ENCODE measurements around the gene DNTT.

DNTT gene

DNA sequence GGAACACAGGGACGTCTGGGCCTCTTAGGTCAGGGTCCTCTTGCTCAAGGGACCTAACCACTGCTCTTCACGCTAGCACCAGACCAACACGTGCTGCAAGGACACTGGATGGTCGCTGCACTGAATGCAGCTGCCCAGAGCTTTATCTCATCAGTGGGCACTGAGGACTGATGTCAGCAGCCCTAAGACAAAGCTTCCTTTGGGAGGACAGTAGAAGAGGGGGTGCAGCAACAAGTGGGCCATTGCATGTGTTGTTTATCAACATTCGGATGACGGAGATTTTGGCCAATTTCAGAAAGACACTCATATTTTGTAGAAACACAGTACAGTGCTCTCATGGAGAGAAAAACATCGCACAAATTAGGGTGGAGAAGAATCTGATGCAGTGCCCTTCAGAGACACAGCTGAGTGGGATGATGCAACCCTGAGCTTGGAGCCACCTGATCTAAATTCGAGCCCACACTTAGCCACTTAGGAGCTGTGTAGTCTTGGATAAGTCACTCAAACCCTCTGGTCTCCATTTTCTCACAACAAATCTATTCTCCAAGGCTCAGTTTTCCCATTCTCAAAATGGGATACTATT lies 52.9 kb downstream of the DNTT start:
- Histone ChIP-seq H3K27ac (ENCODE audit: poor library complexity, severe bottlenecking) (no peak overlapping the region), H3K9me3 (ENCODE audit: severe bottlenecking) (no peaks in the 10 kb centered on the region), H3K4me1 (ENCODE audit: insufficient read depth, poor library complexity, severe bottlenecking) (no peaks in the 10 kb centered on the region), H3K36me3 (ENCODE audit: low read depth) (no peaks in the 10 kb centered on the region), H3K27me3 (ENCODE audit: insufficient read depth, poor library complexity, severe bottlenecking) (peaks cover 3% of the 10 kb centered on the region), H3K4me3 (ENCODE audit: severe bottlenecking) (no peak overlapping the region)
- TF ChIP-seq, protein P1, sequence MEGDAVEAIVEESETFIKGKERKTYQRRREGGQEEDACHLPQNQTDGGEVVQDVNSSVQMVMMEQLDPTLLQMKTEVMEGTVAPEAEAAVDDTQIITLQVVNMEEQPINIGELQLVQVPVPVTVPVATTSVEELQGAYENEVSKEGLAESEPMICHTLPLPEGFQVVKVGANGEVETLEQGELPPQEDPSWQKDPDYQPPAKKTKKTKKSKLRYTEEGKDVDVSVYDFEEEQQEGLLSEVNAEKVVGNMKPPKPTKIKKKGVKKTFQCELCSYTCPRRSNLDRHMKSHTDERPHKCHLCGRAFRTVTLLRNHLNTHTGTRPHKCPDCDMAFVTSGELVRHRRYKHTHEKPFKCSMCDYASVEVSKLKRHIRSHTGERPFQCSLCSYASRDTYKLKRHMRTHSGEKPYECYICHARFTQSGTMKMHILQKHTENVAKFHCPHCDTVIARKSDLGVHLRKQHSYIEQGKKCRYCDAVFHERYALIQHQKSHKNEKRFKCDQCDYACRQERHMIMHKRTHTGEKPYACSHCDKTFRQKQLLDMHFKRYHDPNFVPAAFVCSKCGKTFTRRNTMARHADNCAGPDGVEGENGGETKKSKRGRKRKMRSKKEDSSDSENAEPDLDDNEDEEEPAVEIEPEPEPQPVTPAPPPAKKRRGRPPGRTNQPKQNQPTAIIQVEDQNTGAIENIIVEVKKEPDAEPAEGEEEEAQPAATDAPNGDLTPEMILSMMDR (IDR thresholded peaks at IDR 0.05; ENCODE audit: poor library complexity, severe bottlenecking) = no peak
- no peak for DNase-seq (ENCODE audit: low spot score)
- ATAC-seq (ENCODE audit: low read depth) = no peak

DNA sequence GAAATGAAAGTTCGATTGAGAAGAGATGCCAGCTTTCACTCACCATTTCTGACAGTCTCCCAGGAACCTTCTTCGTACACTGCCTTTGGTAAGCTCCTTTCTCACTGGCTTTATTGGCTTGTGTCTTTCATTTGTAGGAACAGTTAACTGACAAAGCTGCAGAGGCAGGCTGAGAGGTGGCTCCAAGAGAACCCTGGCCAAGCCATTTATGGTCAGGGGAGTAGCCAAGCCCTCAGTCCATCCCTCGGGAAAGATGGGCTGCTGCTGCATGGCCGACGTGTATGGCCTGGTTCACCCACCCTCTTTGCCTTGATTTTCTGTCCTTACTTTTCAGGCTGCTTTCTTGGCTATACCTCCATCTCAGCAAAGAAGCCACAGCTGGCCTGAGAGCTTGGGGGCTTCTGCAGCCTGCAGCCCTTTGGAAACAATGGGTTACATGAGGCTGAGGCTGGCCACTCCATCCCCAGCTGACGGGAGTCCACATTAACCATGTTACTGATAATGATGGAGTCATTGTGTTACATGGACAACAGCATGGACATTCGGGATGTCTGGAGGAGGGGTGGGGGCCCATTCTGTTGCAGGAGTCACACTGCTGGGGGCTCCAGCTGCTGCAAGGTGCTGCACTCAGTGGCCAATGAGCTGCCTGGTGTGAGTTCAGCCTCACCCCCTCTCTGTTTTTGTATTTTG lies 54.8 kb downstream of the DNTT start, which contains the start of gene OPALIN:
Gene OPALIN (minus strand): TSS at position 152 of the 690 bp plus-strand sequence. CDS start 106 bp downstream, at position 46.
- no peak within 1 kb of the TSS for H3K4me3 ChIP-seq (ENCODE audit: severe bottlenecking)
- H3K9me3 ChIP-seq (ENCODE audit: severe bottlenecking) = no peaks in the 10 kb centered on the region
- TF ChIP-seq, protein P1 (IDR thresholded peaks at IDR 0.05; ENCODE audit: poor library complexity, severe bottlenecking) = no peak
- H3K27ac ChIP-seq (ENCODE audit: poor library complexity, severe bottlenecking) = no peak within 1 kb of the TSS
- no peaks in the 10 kb centered on the region for H3K36me3 ChIP-seq (ENCODE audit: low read depth)
- peaks cover 3% of the 10 kb centered on the region for H3K27me3 ChIP-seq (ENCODE audit: insufficient read depth, poor library complexity, severe bottlenecking)
- no peak for ATAC-seq (ENCODE audit: low read depth)
- DNase-seq (ENCODE audit: low spot score) = no peak
- H3K4me1 ChIP-seq (ENCODE audit: insufficient read depth, poor library complexity, severe bottlenecking) = no peaks in the 10 kb centered on the region

DNA sequence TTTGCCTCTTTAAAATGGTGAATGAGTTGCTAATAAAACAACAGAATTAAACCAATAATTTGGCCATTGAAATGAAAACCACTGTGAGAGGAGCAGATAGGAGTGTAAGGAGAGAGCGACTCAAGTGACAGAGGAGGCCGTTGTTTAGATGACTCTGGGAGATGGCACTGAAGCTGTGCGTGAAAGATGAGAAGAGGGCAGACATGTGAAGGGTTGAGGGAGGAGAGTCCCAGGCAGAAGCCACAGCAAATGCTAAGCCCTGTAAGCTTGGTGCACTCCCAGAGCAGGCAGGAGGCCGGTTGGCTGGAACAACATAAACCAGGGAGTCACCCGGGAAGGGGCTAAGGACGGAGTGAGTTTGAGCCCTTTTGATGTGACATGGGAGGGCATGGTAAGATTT lies 55.4 kb downstream of the DNTT start:
- no peak overlapping the region for H3K27ac ChIP-seq (ENCODE audit: poor library complexity, severe bottlenecking)
- H3K9me3 ChIP-seq (ENCODE audit: severe bottlenecking) = no peaks in the 10 kb centered on the region
- TF ChIP-seq, protein P1 (IDR thresholded peaks at IDR 0.05; ENCODE audit: poor library complexity, severe bottlenecking) = no peak
- no peak overlapping the region for H3K4me3 ChIP-seq (ENCODE audit: severe bottlenecking)
- DNase-seq (ENCODE audit: low spot score) = no peak
- ATAC-seq (ENCODE audit: low read depth) = no peak
- H3K36me3 ChIP-seq (ENCODE audit: low read depth) = no peaks in the 10 kb centered on the region
- H3K27me3 ChIP-seq (ENCODE audit: insufficient read depth, poor library complexity, severe bottlenecking) = peaks cover 3% of the 10 kb centered on the region
- H3K4me1 ChIP-seq (ENCODE audit: insufficient read depth, poor library complexity, severe bottlenecking) = no peaks in the 10 kb centered on the region

DNA sequence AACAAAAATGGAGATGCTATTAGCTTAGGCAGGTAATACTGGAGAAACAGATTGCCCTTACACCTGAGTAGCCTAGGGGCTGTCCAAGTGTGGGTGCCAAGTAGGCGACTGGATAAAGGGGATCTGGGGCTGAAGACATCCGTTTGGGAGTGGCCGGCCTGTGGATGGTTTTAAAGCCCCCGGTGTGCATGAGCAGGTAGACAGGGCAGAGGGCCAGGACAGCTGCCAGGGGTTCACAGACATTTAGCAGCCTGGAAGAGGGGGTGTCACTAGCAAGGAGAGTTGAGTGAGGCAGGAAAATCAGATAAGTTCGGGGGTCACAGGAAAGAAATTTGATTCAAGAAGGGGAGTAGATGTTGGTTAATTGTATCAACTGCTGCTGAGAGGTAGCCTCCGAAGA lies 56.1 kb downstream of the DNTT start:
- DNase-seq (ENCODE audit: low spot score) (no peak), ATAC-seq (ENCODE audit: low read depth) (no peak)
- Histone ChIP-seq H3K9me3 (ENCODE audit: severe bottlenecking) (no peaks in the 10 kb centered on the region), H3K4me3 (ENCODE audit: severe bottlenecking) (no peak overlapping the region), H3K27ac (ENCODE audit: poor library complexity, severe bottlenecking) (no peak overlapping the region), H3K4me1 (ENCODE audit: insufficient read depth, poor library complexity, severe bottlenecking) (no peaks in the 10 kb centered on the region), H3K27me3 (ENCODE audit: insufficient read depth, poor library complexity, severe bottlenecking) (peaks cover 3% of the 10 kb centered on the region), H3K36me3 (ENCODE audit: low read depth) (no peaks in the 10 kb centered on the region)
- TF ChIP-seq, protein P1 (IDR thresholded peaks at IDR 0.05; ENCODE audit: poor library complexity, severe bottlenecking) = no peak

DNA sequence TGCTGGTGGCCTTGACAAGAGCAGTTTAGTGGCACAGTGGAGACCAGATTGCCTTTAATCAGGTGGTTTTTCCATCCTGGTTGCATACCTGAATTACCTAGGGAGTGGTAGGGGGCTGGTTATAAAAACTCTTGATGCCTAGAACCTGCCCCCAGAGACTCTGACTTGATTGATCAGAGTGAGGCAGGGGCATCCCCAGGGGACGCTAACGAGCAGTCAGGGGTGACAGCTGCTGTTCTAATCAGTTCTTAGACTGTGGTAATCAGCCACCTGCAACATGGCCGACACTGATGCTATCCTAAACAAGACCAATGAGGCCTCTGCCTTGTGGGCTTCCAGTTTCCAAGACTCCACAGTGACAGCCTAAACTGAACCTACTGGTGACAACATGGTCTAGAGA lies 56.5 kb downstream of the DNTT start:
- Histone ChIP-seq H3K4me1 (ENCODE audit: insufficient read depth, poor library complexity, severe bottlenecking) (no peaks in the 10 kb centered on the region), H3K27ac (ENCODE audit: poor library complexity, severe bottlenecking) (no peak overlapping the region), H3K9me3 (ENCODE audit: severe bottlenecking) (no peaks in the 10 kb centered on the region), H3K27me3 (ENCODE audit: insufficient read depth, poor library complexity, severe bottlenecking) (peaks cover 3% of the 10 kb centered on the region), H3K4me3 (ENCODE audit: severe bottlenecking) (no peak overlapping the region), H3K36me3 (ENCODE audit: low read depth) (no peaks in the 10 kb centered on the region)
- ATAC-seq (ENCODE audit: low read depth) (no peak), DNase-seq (ENCODE audit: low spot score) (no peak)
- TF ChIP-seq, protein P1 (IDR thresholded peaks at IDR 0.05; ENCODE audit: poor library complexity, severe bottlenecking) = no peak
